ENCODE data around the gene DSCAM.

GRCh38 chr21:39972471-39972870 lies 874.5 kb downstream of the DSCAM start:
- TF ChIP-seq, protein P1, sequence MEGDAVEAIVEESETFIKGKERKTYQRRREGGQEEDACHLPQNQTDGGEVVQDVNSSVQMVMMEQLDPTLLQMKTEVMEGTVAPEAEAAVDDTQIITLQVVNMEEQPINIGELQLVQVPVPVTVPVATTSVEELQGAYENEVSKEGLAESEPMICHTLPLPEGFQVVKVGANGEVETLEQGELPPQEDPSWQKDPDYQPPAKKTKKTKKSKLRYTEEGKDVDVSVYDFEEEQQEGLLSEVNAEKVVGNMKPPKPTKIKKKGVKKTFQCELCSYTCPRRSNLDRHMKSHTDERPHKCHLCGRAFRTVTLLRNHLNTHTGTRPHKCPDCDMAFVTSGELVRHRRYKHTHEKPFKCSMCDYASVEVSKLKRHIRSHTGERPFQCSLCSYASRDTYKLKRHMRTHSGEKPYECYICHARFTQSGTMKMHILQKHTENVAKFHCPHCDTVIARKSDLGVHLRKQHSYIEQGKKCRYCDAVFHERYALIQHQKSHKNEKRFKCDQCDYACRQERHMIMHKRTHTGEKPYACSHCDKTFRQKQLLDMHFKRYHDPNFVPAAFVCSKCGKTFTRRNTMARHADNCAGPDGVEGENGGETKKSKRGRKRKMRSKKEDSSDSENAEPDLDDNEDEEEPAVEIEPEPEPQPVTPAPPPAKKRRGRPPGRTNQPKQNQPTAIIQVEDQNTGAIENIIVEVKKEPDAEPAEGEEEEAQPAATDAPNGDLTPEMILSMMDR (IDR thresholded peaks at IDR 0.05), result no peak
- TF ChIP-seq POLR2A (IDR thresholded peaks at IDR 0.05) (no peak), EP300 (IDR thresholded peaks at IDR 0.05) (no peak)
